Brain microvascular endothelial cell (primary cell): ENCODE results near the gene SCGB3A1.

Source experiments
- DNase-seq: peaks from one replicate; pipeline ENCODE4 v3.0.0-alpha.2; 2020
- H3K27ac ChIP-seq: fragments of 250-450 bp; sonication (Bioruptor Pico); 2 replicates; pipeline ENCODE4 v1.5.1; 2020; ENCODE audit warnings: mild to moderate bottlenecking, moderate library complexity
- H3K27me3 ChIP-seq: fragments of 250-450 bp; sonication (Bioruptor Pico); replicated peaks from 2 replicates; pipeline ENCODE4 v1.5.1; 2020; ENCODE audit warnings: mild to moderate bottlenecking
- H3K36me3 ChIP-seq: fragments of 250-450 bp; sonication (Bioruptor Pico); replicated peaks from 2 replicates; pipeline ENCODE4 v1.5.1; 2020; ENCODE audit warnings: mild to moderate bottlenecking
- H3K4me3 ChIP-seq: 2 replicates; pipeline ENCODE4 v1.5.1; 2011; ENCODE audit warnings: low read depth, mild to moderate bottlenecking, control low read depth, low read length, moderate library complexity
- in situ Hi-C: cut with HindIII; loops from 2 replicates; pipeline ENCODE4 v1.10.0; 2017; ENCODE audit warnings: low sequenced_read_pairs, low pct_ligation_motif_present
- TF ChIP-seq, protein P1 (sequence below): IDR thresholded peaks from 2 replicates; pipeline ENCODE4 v1.5.1; 2011; ENCODE audit warnings: low read depth, mild to moderate bottlenecking, moderate library complexity, low read length, control low read depth, inconsistent platforms; ENCODE audit errors: missing control alignments

The SCGB3A1 gene

DNA sequence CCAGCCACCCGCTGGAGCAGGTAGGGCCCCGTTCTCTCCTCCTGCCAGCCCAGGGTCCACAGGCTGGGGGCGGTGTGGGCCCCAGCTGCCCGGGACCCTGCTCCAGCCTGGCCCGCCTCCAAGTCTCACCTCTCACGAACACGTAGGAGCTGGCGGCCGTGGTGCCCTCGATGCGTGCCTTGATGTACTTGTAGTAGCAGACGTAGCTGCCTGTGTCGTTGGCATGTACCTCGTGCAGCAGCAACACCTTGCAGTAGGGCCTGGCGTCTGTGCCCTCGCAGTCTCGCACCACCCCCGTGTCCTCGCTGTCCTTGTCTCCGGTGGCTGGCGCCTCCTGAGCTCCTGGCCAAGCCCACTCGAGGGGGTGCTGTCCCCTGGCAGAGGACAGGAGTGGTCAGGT lies 39.1 kb upstream of the SCGB3A1 start:
- TF ChIP-seq, protein P1, sequence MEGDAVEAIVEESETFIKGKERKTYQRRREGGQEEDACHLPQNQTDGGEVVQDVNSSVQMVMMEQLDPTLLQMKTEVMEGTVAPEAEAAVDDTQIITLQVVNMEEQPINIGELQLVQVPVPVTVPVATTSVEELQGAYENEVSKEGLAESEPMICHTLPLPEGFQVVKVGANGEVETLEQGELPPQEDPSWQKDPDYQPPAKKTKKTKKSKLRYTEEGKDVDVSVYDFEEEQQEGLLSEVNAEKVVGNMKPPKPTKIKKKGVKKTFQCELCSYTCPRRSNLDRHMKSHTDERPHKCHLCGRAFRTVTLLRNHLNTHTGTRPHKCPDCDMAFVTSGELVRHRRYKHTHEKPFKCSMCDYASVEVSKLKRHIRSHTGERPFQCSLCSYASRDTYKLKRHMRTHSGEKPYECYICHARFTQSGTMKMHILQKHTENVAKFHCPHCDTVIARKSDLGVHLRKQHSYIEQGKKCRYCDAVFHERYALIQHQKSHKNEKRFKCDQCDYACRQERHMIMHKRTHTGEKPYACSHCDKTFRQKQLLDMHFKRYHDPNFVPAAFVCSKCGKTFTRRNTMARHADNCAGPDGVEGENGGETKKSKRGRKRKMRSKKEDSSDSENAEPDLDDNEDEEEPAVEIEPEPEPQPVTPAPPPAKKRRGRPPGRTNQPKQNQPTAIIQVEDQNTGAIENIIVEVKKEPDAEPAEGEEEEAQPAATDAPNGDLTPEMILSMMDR, result no peak
- Histone ChIP-seq H3K36me3 (no peaks in the 10 kb centered on the region), H3K4me3 (no peak overlapping the region), H3K27me3 (no peaks in the 10 kb centered on the region), H3K27ac (no peak overlapping the region)
- DNase-seq, result no peak
- in situ Hi-C loops, result no loop called here

DNA sequence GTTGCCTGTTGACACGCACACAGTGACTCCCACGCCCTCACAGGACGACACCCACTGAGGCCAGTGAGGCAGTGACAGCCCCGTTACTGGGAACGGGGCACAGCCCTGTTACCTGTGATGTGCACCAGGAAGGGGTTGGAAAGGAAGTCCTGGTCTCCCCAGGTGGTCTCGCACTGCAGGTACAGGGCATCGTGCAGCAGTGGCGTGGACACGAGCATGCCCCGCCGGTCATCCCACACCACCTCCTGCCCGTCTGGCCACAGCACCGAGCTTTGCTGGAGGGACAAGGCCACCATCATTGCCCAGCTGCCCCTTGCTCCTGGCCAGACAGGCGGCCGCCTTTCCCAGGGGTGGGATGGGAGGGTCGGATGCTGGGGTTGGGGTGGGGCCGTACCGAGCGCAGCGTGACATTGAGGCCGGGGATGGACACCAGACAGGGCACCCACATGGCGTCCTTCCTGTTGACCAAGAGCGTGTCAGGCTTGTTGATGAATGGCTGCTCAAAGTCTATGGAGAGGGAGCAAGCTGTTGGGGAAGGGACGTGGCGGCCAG lies 38.6 kb upstream of the SCGB3A1 start:
- TF ChIP-seq, protein P1, result no peak

DNA sequence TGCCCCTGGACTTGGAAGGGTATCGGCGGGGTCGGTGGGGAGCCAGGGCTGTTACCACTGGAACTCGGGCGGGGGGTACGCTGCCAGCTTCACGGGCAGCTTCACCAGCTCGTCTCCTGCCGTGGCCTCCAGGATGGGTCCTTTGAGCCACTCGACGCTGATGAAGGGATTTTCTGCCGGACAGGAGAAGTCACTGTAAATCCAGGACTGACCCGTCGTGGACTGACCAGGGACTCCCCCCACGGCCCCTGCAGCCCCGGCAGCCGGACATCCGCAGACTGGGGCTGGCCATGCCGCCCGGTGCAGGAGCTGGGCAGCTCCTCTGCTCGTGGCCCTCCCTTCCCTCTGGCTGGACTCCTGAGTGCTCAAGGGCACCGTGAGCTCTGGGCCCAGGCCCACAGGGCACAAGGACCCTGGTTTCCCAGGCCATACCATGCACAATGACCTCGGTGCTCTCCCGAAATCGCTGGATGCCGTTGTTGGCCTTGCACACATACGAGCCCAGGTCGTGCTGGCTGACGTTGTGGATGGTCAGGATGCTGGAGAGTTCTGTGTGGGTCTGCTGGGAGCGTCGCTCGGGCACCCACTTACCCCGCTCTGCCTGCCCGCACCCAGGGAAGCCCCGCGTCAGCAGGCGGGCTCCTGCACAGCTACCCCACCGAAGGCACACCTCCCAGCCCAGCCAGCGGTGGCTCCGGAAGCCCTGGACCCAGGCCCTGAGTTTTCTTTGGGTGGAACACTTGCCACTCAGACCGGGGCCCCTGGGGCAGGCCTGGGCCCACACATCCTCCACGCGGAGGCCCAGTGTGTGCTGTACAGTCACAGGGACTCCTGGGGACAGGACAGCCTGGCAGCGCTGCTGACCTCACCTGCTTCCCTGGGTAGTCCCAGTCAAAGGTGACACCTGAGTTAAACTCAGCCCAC lies 37.8 kb upstream of the SCGB3A1 start:
- no peak overlapping the region for H3K27ac ChIP-seq
- TF ChIP-seq, protein P1, result no peak
- in situ Hi-C loops, result no loop called here
- H3K36me3 ChIP-seq, result no peaks in the 10 kb centered on the region
- no peak for DNase-seq
- no peak overlapping the region for H3K4me3 ChIP-seq
- H3K27me3 ChIP-seq, result no peaks in the 10 kb centered on the region

More for the DNA sequence above, 38.6 kb upstream of the SCGB3A1 start:
- Histone ChIP-seq H3K36me3 (no peaks in the 10 kb centered on the region), H3K27me3 (no peaks in the 10 kb centered on the region), H3K4me3 (no peak overlapping the region), H3K27ac (no peak overlapping the region)
- in situ Hi-C loops, result no loop called here
- DNase-seq, result no peak

DNA sequence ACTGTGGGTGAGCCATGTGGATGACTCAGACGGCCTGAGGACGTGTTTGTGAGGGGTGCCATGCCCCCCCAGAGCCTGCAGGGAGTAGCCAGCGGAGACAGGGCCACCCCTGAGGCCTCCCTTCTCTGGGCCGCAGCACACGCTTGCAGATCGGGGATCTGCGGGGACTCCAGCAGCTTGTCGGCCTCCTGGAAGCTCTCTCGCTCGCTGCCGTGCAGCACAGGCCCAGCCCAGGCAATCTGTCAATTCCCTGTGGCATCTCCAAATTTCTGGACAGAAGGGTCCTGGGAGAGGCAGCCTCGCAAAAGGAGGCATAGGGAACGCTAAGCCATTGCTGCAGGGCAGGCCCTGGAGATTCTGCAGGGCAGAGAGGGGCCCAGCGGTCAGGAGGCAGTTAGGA lies 36.9 kb upstream of the SCGB3A1 start:
- Histone ChIP-seq H3K27me3 (no peaks in the 10 kb centered on the region), H3K4me3 (no peak overlapping the region), H3K27ac (no peak overlapping the region), H3K36me3 (no peaks in the 10 kb centered on the region)
- in situ Hi-C loops, result no loop called here
- DNase-seq, result no peak
- TF ChIP-seq, protein P1, result no peak

DNA sequence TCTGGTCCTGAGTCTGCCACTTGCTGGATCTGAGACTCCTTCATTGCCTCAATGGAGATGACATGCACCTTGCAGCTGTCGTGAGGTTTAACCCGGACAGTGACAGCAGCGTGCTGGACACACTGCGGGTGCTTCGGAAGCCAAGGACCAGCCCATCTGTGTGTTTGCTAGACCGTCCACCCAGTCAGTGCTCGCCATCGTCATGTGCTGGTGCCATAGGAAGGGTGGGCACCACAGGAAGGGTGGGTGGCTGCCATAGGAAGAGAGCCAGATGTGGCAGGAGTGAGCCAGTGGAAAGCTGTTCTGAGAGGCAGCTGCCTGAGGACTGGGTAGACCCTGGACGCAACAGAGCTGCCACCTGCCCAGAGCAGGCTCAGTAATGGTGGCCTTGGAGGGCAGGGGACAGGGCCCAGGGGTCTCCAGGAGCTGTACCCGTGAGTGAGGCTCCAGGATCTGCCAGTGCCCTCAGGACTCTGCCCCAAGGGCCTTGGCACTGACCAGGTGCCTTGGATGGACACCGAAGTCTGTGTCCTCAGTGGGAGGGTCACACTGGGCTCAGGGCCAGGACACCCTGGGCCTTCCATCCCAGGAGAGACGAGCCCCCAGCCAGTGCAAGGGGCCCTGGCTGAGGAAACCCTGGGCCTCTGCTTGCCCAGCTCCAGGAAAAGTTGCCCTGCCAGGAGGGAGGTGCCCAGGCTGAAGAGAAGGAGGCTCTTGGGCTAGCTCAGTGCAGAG lies 36.3 kb upstream of the SCGB3A1 start:
- Histone ChIP-seq H3K27ac (no peak overlapping the region), H3K27me3 (no peaks in the 10 kb centered on the region), H3K4me3 (no peak overlapping the region), H3K36me3 (no peaks in the 10 kb centered on the region)
- DNase-seq, result no peak
- in situ Hi-C loops, result no loop called here
- TF ChIP-seq, protein P1, result no peak
